HG03064 (cell line): ENCODE data around the gene RETREG1.

Experiments used
- ATAC-seq: cut with Tn5 transposase; IDR thresholded peaks from one replicate; pipeline ENCODE4 v1.9.1; 2021; ENCODE audit warnings: low read depth; ENCODE audit not compliant: unreplicated experiment

The RETREG1 gene

DNA sequence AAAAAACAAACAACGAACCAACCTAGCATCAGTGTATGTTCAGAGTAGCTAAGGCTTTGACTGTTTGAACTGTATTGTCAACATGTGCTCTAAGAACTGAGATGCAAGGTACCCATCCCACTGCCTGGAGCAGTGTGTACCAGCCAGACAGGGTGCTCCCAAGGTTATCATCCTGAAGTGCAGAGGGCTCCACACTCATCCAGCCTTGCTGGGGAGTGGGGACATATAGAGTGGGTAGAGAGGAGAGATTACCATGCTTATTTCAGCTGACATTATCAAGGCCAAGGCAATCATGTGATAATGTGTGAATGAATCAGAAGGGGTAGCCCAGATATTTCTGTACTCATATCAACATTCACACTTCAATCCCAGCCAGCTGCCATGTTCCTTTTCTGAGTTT lies 82.5 kb downstream of the RETREG1 start:
- no peak for ATAC-seq

GRCh38 chr5:16531063-16531648 lies 85.6 kb downstream of the RETREG1 start:
- ATAC-seq = no peak

GRCh38 chr5:16529306-16529705 lies 87.5 kb downstream of the RETREG1 start:
- ATAC-seq = no peak

- no peak for ATAC-seq
Measured at GRCh38 chr5:16528382-16529110, 88.3 kb downstream of the RETREG1 start.

DNA sequence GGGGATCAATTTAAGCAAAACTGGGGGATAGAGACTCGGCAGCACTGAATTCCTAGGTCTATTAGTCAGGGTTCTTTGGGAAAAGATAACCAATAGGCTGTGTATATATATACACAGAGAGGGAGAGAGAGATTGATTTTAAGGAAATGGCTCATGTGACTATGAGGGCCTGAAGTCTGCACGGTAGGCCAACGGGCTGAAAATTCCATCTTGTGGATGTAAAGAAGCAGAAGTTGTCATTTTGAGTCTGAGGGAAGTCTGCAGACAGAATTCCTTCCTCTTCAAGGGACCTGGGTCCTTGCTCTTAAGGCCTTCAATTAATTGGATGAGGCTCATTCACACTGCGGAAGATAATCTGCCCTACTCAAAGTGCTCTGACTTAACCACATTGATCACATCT lies 91.1 kb downstream of the RETREG1 start:
- ATAC-seq = no peak

DNA sequence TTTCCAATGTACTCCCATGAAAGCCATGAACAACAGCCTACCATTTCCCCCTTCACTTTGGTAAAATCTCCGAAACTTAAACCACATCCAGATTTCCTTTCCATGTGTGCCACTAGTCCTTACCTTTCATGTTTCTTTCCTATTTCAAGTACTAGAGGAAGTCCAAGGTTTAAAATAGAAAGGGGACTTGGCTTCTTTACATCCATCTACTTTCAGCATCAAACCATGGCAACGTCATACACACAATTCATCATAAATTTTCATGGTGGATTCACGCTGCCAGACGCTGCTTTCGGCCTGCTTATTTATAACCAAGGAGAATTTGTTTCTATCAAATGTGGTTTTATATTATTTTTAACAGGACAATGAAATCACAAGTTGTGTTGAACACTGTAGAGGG lies 92.5 kb downstream of the RETREG1 start:
- no peak for ATAC-seq

DNA sequence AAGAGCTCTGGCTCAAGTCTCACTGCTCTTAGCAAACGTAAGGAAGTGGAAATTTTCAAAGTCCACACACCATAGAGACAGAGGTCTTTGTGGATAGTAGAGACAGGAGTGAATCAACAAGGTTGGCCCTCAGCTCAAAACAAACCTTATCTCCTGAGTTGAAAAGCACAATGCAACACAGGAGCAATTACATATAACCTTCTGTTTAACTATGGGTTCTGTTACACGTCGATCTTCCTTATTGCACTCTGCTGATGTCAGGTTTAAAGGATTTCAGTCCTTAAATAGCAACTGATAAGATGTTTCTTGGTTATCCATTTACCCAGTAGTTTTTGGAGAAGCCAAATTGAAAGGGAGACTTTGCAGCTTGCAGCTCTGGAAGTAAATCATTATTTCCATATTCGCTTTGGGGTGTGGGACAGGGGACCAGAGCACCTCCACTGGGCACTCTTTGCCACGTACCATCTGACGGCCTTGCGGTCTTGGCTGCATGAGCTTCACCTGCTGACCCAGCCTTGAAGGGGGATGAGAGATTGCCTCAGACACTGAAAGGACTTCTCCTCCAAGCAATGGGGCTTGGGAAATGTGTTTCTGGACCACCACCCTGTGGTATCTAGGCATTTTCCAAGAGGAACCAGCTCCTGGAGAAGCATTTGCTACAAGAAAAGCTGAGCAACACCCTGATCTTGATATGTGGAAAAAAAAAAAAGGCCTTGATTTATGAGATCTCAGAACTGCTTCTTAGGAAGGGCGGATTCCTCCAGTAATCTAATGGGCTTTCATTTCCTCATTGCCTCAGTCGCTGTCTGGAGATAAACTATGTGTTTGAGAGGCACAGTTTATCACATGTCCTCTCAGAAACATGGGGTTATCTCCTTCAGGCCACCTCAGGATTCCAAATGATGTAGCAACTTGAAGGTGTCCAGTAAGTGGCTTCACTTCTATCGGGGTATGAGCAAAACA lies 95.0 kb downstream of the RETREG1 start:
- ATAC-seq = no peak

GRCh38 chr5:16520841-16521240 lies 96.0 kb downstream of the RETREG1 start:
- no peak for ATAC-seq

DNA sequence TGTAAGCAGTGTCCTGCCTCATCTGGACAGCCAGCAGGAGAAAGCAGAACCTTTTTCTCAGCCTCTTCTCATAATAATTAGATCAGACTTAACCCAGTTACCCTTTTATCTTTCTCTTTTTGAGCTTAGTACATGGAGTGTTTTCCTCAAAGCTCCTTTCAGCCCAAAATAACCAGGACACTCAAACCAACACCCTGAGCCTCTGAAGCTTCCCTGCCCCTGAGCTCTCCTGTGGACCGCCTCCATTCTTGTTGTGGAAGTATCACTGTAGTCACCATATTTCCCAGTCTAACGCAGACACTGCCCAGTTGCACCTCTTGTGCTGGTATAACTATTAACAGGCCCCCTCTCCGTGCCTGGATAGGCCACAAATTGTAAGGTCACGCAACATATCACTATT lies 97.4 kb downstream of the RETREG1 start:
- ATAC-seq = no peak

- ATAC-seq = no peak
Measured at GRCh38 chr5:16518606-16519005, 98.2 kb downstream of the RETREG1 start.

DNA sequence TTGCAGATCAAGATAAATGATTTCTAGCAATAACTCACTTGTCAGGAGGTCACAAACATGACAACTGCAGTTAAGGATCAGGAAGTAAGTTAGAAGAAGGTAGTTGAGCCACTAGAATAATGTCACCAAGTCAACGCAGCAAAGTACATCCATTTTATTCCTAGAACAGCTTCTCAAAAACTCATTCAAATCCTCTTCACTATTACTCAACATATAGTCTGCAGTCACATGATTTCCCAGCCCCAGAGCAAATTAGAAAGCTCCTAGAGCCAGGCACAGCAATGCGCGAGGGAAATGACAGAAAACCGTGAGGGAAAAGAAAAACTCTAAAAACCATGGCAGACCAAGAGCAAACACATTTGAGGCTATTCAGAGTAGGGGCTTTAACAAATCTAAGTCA lies 101.3 kb downstream of the RETREG1 start:
- ATAC-seq = no peak

DNA sequence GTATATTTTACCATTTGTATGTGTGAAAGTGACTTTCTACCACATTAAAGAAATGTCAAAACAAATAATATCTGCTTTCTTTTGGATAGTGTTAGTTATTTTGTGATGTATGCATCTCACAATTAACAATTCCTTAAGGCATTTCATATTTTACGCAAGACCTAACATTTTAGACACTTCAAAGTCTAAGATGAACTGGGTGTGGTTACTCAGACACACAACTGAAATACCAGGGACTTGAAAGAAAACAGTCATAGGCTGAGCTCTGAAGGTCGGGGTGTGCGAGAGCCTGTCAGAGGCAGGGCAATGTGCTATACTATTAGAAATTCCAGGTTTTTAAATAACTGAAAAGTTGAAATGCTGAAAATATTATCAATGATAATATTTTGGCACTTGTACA lies 106.7 kb downstream of the RETREG1 start:
- no peak for ATAC-seq

DNA sequence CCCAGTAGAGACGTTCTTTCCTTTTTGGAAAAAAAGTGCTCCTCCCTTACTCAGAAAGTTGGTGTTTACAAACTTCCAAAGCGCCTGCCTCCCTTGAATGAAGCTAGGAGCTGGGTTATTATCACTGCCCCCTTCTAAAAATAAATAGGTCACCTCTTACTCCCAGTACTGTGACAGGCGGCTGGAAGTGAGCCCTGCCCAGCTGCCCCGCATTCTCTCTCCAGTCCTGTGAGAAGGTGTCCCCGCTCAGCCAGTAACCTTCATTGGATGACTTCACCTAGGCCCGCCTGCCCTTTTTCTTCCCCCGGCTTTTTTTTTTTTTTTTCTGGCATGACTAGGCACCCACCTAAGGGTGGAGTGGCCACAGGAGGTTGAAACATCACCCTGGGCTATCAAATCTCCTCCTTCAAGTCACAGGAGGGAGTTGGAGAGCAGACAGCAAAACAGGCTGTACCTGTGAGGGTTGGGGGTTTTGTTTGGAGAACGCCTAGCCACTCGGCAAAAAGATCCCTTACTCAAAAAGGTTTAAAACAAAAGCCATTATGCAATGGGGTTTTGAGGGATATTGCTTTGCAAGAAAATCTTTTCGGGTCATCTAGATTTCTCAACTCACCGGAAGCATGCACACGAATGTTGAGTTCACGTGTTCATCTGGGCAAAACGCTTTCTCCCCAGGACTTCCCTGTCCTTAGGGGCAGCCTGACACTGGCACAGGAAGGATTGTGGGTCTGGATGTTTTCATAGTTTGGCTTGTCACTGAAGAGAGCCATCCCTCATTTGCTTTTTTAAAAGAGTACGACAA lies 107.9 kb downstream of the RETREG1 start:
- no peak for ATAC-seq

- no peak for ATAC-seq
Measured at GRCh38 chr5:16507716-16508115, 109.1 kb downstream of the RETREG1 start.

DNA sequence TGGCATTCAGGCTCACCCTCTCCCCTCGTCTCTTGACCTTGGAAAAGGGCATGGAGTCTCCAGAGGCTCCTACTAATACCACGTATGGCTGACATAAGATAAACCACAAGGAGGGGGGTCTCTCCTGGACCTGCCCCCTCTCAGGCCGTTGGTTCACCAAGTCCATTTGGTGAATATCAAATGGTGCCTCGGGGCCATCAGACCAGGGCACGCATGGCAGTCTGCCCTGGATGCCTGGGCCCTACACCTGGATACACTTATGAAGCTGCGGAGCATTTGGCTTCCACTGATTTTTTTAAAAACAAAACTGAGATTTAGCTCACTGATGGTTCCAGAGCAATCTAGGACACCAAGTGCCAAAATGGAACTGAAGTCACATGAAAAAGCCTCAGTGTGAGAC lies 110.9 kb downstream of the RETREG1 start:
- no peak for ATAC-seq

DNA sequence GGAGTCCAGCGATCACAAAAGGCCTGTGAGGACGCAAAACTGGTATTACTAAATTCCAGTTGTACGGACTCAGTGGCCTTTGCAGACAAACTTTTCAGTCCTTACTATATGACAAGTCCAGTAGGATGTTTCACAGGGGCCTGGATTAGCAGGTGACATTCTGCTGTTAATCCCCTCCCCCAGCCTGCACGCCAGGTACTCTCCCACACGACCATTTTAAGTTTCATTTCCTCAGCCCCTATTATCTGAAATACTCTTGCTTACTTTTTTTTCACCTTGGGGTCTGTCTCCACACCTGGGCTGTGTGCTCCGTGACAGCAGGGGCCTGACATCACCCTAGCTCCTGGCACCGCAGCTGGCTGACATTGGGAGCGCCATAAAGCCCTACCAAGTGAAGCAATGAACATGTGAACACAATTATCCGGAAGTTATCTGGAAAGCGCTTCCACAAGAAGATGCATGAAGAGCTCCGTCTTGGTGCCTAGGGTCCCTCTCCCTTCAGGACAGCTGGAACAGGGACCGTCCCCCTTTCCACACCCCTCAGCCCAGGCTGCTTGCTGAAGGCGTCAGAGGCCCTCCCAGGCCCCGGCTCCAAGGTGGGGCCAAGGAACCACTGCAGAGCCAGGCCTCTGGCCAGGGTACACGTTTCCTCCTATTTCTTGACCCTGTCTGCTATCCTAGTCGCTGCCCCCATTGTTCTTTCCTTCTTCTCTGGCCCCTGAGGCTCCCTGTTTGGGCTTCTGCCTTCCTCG lies 111.5 kb downstream of the RETREG1 start:
- no peak for ATAC-seq

GRCh38 chr5:16504571-16504970 lies 112.2 kb downstream of the RETREG1 start:
- no peak for ATAC-seq

DNA sequence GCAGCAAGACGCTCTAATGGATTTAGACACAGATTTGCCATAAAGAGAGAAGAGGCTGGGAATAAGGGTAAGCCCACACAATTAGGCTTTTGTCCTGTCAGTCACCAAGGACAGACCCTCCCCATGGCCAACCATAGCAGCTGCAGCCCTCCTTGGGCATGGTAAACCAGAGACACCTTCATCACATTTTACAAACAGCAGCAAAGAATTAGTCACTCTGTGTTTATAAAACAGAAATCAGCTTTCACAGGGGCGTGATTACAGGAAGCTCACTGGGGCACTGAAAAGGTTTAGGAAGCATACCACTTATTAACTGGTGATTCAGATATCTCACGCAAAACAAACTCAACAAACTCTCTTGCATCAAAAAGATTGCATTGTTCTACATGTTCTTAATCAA lies 113.9 kb downstream of the RETREG1 start:
- no peak for ATAC-seq

GRCh38 chr5:16500024-16500423 lies 116.8 kb downstream of the RETREG1 start:
- no peak for ATAC-seq

DNA sequence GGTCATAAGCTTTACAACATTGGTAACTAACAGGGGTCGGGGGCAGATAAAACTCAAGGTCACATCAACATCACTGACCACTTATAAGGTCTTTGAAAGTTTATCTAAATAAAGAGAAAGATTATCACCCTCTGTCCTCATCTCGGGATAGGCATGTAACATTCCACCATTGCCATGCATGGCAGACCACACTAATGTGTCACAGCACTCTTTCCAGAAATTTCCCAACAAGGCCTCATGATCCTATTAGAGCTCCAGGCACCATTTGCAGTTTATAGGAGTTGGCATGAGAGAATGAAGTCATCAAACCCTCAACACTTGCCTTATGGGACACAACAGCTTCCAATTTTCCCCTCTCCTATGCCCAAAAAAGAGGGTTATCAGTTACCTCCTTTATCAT lies 119.3 kb downstream of the RETREG1 start:
- ATAC-seq = no peak
